MM.1S (cell line): ENCODE results near the gene CYTIP.
"Not testable (repeated sequence)": the region's sequence is repeated elsewhere in the genome, so short reads cannot be mapped to it uniquely, and the experiment has no call there.

Experiments
- DNase-seq: peaks from one replicate; pipeline ENCODE4 v3.0.0-alpha.2; 2015
- H2AFZ ChIP-seq: fragments of 300-600 bp; sonication (generic); 2 replicates; pipeline ENCODE4 v1.6.0; 2016; ENCODE audit warnings: antibody characterized with exemption, low read length
- H3F3A ChIP-seq: fragments of 300-600 bp; sonication (generic); 2 replicates; pipeline ENCODE4 v1.6.1; 2016; ENCODE audit warnings: mild to moderate bottlenecking, antibody characterized with exemption, low read length, moderate library complexity, mixed read lengths; ENCODE audit not compliant: insufficient read depth
- H3K27ac ChIP-seq: fragments of 300-600 bp; sonication (generic); 2 replicates; pipeline ENCODE4 v1.5.1; 2016; ENCODE audit warnings: mild to moderate bottlenecking, low read length
- H3K27me3 ChIP-seq: fragments of 300-600 bp; sonication (generic); replicated peaks from 2 replicates; pipeline ENCODE4 v1.6.0; 2016; ENCODE audit warnings: low read length; ENCODE audit not compliant: insufficient read depth
- H3K36me3 ChIP-seq: fragments of 300-600 bp; sonication (generic); replicated peaks from 2 replicates; pipeline ENCODE4 v1.6.1; 2016; ENCODE audit warnings: mild to moderate bottlenecking, low read length, mixed read lengths; ENCODE audit not compliant: insufficient read depth
- H3K4me1 ChIP-seq: fragments of 300-600 bp; sonication (generic); 2 replicates; pipeline ENCODE4 v1.6.1; 2016; ENCODE audit warnings: low read length, mixed read lengths
- H3K4me2 ChIP-seq: fragments of 300-600 bp; sonication (generic); 2 replicates; pipeline ENCODE4 v1.6.0; 2016; ENCODE audit warnings: low read depth, low read length
- H3K4me3 ChIP-seq: fragments of 300-600 bp; sonication (generic); 2 replicates; pipeline ENCODE4 v1.5.1; 2016; ENCODE audit warnings: low read length, mixed read lengths
- H3K79me2 ChIP-seq: fragments of 300-600 bp; sonication (generic); 2 replicates; pipeline ENCODE4 v1.6.1; 2016; ENCODE audit warnings: mixed run types, low read length, mixed read lengths
- H3K9ac ChIP-seq: fragments of 300-600 bp; sonication (generic); 2 replicates; pipeline ENCODE4 v1.6.1; 2016; ENCODE audit warnings: low read length, mixed read lengths
- H3K9me2 ChIP-seq: fragments of 300-600 bp; sonication (generic); replicated peaks from 2 replicates; pipeline ENCODE4 v1.6.1; 2016; ENCODE audit warnings: mild to moderate bottlenecking, low read length, mixed read lengths; ENCODE audit not compliant: insufficient read depth
- H3K9me3 ChIP-seq: fragments of 300-600 bp; sonication (generic); replicated peaks from 2 replicates; pipeline ENCODE4 v1.6.1; 2016; ENCODE audit warnings: mild to moderate bottlenecking, low read length, mixed read lengths; ENCODE audit not compliant: insufficient read depth
- H4K20me1 ChIP-seq: fragments of 300-600 bp; sonication (generic); 2 replicates; pipeline ENCODE4 v1.6.1; 2016; ENCODE audit warnings: mild to moderate bottlenecking, low read length, moderate library complexity, mixed read lengths; ENCODE audit not compliant: insufficient read depth
- EZH2 ChIP-seq: fragments of 300-600 bp; sonication (generic); optimal IDR thresholded peaks from 2 replicates; pipeline ENCODE3; 2017; ENCODE audit warnings: low read depth, mild to moderate bottlenecking, antibody characterized with exemption, low read length, mixed read lengths
- EZH2phosphoT487 ChIP-seq: fragments of 300-600 bp; sonication (generic); IDR thresholded peaks from 2 replicates; pipeline ENCODE4 v1.6.1; 2018; ENCODE audit warnings: antibody characterized with exemption, low read length
- TF ChIP-seq, protein P1 (sequence below): fragments of 300-600 bp; sonication (generic); IDR thresholded peaks from 2 replicates; pipeline ENCODE4 v1.5.1; 2016; ENCODE audit warnings: antibody characterized with exemption, low read length, mixed read lengths

CYTIP gene

DNA sequence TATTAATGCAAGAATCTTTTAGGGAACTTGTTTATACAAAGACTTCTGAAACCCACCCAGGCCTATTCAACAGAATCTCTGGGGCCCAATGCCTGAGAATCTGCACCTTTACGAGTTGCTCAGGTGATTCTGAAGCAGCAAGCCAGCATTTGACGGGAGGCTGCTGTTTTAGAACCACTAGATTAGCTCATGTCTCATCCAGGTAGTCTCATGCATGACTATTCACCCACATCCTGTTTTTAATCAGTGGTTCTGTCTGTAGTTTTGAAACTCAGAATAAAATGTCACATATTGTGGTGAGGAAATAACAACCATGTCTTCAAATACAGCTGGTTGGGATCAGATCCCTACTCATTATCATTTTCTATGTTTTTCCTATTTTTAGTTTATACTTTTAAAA is 39.5 kb downstream of the CYTIP start:
- Histone ChIP-seq H3K4me1 (peaks cover 17% of the 10 kb centered on the region), H3K27me3 (no peaks in the 10 kb centered on the region), H3K4me2 (peak overlapping the region; percentile 9; the same call in 1 of the 2 replicates), H3K36me3 (no peaks in the 10 kb centered on the region), H3K79me2 (no peaks in the 10 kb centered on the region), H3K9me3 (no peaks in the 10 kb centered on the region; the same call in 1 of the 2 replicates), H3K4me3 (no peak overlapping the region), H3K9ac (peak overlapping the region; percentile 8; the same call in 1 of the 2 replicates), H2AFZ (no peak overlapping the region), H3F3A (peaks cover 27% of the 10 kb centered on the region), H4K20me1 (no peaks in the 10 kb centered on the region), H3K9me2 (no peaks in the 10 kb centered on the region), H3K27ac (peak overlapping the region; percentile 58; the same call in 1 of the 2 replicates)
- TF ChIP-seq, protein P1, sequence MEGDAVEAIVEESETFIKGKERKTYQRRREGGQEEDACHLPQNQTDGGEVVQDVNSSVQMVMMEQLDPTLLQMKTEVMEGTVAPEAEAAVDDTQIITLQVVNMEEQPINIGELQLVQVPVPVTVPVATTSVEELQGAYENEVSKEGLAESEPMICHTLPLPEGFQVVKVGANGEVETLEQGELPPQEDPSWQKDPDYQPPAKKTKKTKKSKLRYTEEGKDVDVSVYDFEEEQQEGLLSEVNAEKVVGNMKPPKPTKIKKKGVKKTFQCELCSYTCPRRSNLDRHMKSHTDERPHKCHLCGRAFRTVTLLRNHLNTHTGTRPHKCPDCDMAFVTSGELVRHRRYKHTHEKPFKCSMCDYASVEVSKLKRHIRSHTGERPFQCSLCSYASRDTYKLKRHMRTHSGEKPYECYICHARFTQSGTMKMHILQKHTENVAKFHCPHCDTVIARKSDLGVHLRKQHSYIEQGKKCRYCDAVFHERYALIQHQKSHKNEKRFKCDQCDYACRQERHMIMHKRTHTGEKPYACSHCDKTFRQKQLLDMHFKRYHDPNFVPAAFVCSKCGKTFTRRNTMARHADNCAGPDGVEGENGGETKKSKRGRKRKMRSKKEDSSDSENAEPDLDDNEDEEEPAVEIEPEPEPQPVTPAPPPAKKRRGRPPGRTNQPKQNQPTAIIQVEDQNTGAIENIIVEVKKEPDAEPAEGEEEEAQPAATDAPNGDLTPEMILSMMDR, result no peak
- TF ChIP-seq EZH2 (no peak), EZH2phosphoT487 (no peak)
- DNase-seq, result peak; percentile 87

DNA sequence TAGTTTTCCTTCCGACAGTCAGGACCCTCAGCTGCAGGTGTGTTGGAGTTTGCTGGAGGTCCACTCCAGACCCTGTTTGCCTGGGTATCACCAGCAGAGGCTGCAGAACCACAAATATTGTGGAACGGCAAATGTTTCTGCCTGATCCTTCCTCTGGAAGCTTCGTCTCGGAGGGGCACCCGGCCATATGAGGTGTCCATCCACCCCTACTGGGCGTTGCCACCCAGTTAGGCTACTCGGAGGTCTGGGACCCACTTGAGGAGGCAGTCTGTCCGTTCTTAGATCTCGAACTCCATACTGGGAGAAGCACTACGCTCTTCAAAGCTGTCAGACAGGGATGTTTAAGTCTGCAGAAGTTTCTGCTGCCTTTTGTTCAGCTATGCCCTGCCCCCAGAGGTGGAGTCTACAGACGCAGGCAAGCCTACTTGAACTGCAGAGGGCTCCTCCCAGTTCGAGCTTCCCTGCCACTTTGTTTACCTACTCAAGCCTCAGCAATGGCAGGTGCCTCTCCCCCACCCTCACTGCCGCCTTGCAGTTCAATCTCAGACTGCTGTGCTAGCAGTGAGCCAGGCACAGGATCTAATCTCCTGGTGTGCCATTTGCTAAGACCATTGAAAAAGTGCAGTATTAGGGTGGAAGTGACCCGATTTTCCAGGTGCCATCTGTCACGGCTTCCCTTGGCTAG is 40.9 kb downstream of the CYTIP start:
- H3K79me2 ChIP-seq, H3K9me3 ChIP-seq, DNase-seq, H3K4me2 ChIP-seq, H3K27ac ChIP-seq, H3K27me3 ChIP-seq, H3K36me3 ChIP-seq, H3K4me3 ChIP-seq, H4K20me1 ChIP-seq, H3K9ac ChIP-seq, H3K9me2 ChIP-seq, H2AFZ ChIP-seq: not testable (repeated sequence)
- Histone ChIP-seq H3F3A (peaks cover 24% of the 10 kb centered on the region), H3K4me1 (peaks cover 17% of the 10 kb centered on the region)

DNA sequence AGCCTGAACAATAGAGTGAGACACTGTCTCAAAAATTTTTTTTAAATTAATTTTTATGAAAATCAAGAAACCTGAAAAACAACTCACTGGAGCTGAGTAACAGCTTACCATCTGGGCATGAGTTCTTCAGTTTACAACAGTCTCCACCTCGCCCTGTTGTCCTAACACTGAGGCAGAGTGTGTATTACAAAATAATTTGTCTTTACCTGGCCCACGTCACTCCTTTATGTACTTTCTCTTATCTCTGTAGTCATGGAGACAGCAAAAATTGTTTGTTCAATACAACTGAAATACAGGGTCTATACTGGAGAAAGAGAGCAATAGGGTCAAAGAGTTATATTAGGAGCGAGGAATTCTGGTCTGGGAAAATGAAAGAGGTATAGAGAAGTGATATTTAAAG is 48.1 kb downstream of the CYTIP start:
- H3K9me3 ChIP-seq, result 0 out of 2 replicates have a peak, but pooled peaks cover 4% of the 10 kb centered on the region
- H3K9me2 ChIP-seq, result no peaks in the 10 kb centered on the region
- TF ChIP-seq, protein P1, result no peak
- TF ChIP-seq EZH2 (no peak), EZH2phosphoT487 (no peak)
- H3K36me3 ChIP-seq, result no peaks in the 10 kb centered on the region
- no peak overlapping the region for H3K4me2 ChIP-seq
- no peak for DNase-seq
- H3F3A ChIP-seq, result no peaks in the 10 kb centered on the region
- H4K20me1 ChIP-seq, result no peaks in the 10 kb centered on the region
- no peak overlapping the region for H3K4me3 ChIP-seq
- no peak overlapping the region for H3K9ac ChIP-seq
- no peaks in the 10 kb centered on the region for H3K27me3 ChIP-seq
- H2AFZ ChIP-seq, result no peak overlapping the region
- H3K4me1 ChIP-seq, result no peaks in the 10 kb centered on the region
- no peak overlapping the region for H3K27ac ChIP-seq
- no peaks in the 10 kb centered on the region for H3K79me2 ChIP-seq

DNA sequence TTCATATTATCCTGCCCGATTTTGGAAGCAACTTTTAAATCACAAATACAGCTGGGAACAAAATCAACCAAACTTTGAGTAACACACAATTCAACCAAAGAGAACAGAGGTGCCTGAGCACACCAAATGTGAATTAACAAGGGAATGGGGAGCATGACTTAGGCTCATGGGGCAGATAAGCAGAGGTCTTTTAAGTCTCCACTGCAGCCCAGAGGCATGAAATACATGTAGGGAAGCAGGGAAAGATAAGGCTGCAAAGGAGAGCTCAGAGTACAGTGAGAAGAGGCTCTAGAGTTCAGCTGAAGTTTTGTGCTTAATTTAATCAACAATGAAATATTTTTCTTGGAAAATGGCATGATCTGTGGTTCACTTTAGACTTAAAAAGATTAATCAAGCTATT is 49.0 kb downstream of the CYTIP start:
- DNase-seq, result no peak
- Histone ChIP-seq H3K79me2 (no peaks in the 10 kb centered on the region), H4K20me1 (no peaks in the 10 kb centered on the region), H3K36me3 (no peaks in the 10 kb centered on the region), H3K27ac (no peak overlapping the region), H3K4me2 (no peak overlapping the region), H3K27me3 (no peaks in the 10 kb centered on the region), H3K9me2 (no peaks in the 10 kb centered on the region), H3K4me1 (no peaks in the 10 kb centered on the region), H2AFZ (no peak overlapping the region), H3F3A (no peaks in the 10 kb centered on the region), H3K9me3 (0 out of 2 replicates have a peak, but pooled peaks cover 4% of the 10 kb centered on the region), H3K9ac (no peak overlapping the region), H3K4me3 (no peak overlapping the region)
- TF ChIP-seq EZH2phosphoT487 (no peak), EZH2 (no peak)
- TF ChIP-seq, protein P1, result no peak
